Neural cell (in vitro differentiated cells): Measurements from ENCODE around the gene CAAP1. TPM values are rescaled to one million over a fixed set of nuclear protein-coding genes. Genes with fewer than 3 reads are reported as not detected.
"Not testable (repeated sequence)": the region's sequence is repeated elsewhere in the genome, so short reads cannot be mapped to it uniquely, and the experiment has no call there.

Experiments used
- H2AFZ ChIP-seq: fragments of 200-600, 300-800 bp; sonication (generic), shearing (Covaris generic); 2 replicates; pipeline ENCODE4 v1.6.0; 2014; ENCODE audit warnings: low read depth, mild to moderate bottlenecking, antibody characterized with exemption, low read length, moderate library complexity
- H3F3A ChIP-seq: fragments of 200-600 bp; shearing (Covaris generic); 2 replicates; pipeline ENCODE4 v1.6.1; 2016; ENCODE audit warnings: mild to moderate bottlenecking, moderate library complexity, mixed read lengths, antibody characterized with exemption, low read length; ENCODE audit not compliant: insufficient read depth, poor library complexity, severe bottlenecking
- H3K27ac ChIP-seq: fragments of 200-600, 300-800 bp; sonication (generic), shearing (Covaris generic); 2 replicates; pipeline ENCODE4 v1.5.1; 2014; ENCODE audit warnings: mild to moderate bottlenecking, low read length, moderate library complexity
- H3K27me3 ChIP-seq: fragments of 300-800, 200-600 bp; sonication (generic), shearing (Covaris generic); 2 replicates; pipeline ENCODE4 v1.6.0; 2014; ENCODE audit warnings: mild to moderate bottlenecking, low read depth, low read length, moderate library complexity; ENCODE audit not compliant: insufficient read depth
- H3K36me3 ChIP-seq: fragments of 300-800, 200-600 bp; sonication (generic), shearing (Covaris generic); 2 replicates; pipeline ENCODE4 v1.5.1; 2014; ENCODE audit warnings: mild to moderate bottlenecking, antibody characterized with exemption, low read length, moderate library complexity; ENCODE audit not compliant: insufficient read depth
- H3K4me2 ChIP-seq: fragments of 300-800, 200-600 bp; sonication (generic), shearing (Covaris generic); 2 replicates; pipeline ENCODE4 v1.6.0; 2014; ENCODE audit warnings: mild to moderate bottlenecking, low read length
- H3K4me3 ChIP-seq: fragments of 300-800, 200-600 bp; sonication (generic), shearing (Covaris generic); 2 replicates; pipeline ENCODE4 v1.5.1; 2014; ENCODE audit warnings: mild to moderate bottlenecking, low read length, moderate library complexity
- H3K79me2 ChIP-seq: fragments of 200-600 bp; shearing (Covaris generic); replicated peaks from 2 replicates; pipeline ENCODE4 v1.6.0; 2014; ENCODE audit warnings: mild to moderate bottlenecking, low read length, moderate library complexity; ENCODE audit not compliant: insufficient read depth
- H3K9ac ChIP-seq: fragments of 300-800, 200-600 bp; sonication (generic), shearing (Covaris generic); 2 replicates; pipeline ENCODE4 v1.6.1; 2016; ENCODE audit warnings: mild to moderate bottlenecking, low read length, mixed read lengths
- H3K9me2 ChIP-seq: fragments of 200-600 bp; shearing (Covaris generic); 2 replicates; pipeline ENCODE4 v1.6.1; 2016; ENCODE audit warnings: mild to moderate bottlenecking, low read length, mixed read lengths; ENCODE audit not compliant: insufficient read depth
- H3K9me3 ChIP-seq: fragments of 200-600, 300-800 bp; sonication (generic), shearing (Covaris generic); 2 replicates; pipeline ENCODE4 v1.6.1; 2016; ENCODE audit warnings: mild to moderate bottlenecking, mixed run types, low read length, moderate library complexity, mixed read lengths
- H4K20me1 ChIP-seq: fragments of 200-600 bp; shearing (Covaris generic); 2 replicates; pipeline ENCODE4 v1.6.1; 2016; ENCODE audit warnings: mild to moderate bottlenecking, mixed run types; ENCODE audit not compliant: insufficient read depth
- EP300 ChIP-seq: fragments of 450-650 bp; conservative IDR thresholded peaks from 2 replicates; pipeline ENCODE4 v1.6.1; 2014; ENCODE audit warnings: antibody characterized with exemption, mild to moderate bottlenecking, moderate library complexity; ENCODE audit not compliant: poor library complexity, severe bottlenecking
- EZH2 ChIP-seq: fragments of 200-600, 300-800 bp; shearing (Covaris generic), sonication (generic); IDR thresholded peaks from 2 replicates; pipeline ENCODE4 v1.6.1; 2014; ENCODE audit warnings: antibody characterized with exemption, low read length, borderline replicate concordance, mild to moderate bottlenecking; ENCODE audit not compliant: insufficient read depth, poor library complexity, severe bottlenecking
- MXI1 ChIP-seq: fragments of 450-650 bp; conservative IDR thresholded peaks from 2 replicates; pipeline ENCODE4 v1.6.1; 2014; ENCODE audit warnings: antibody characterized with exemption, mild to moderate bottlenecking; ENCODE audit not compliant: poor library complexity, severe bottlenecking
- POLR2AphosphoS5 ChIP-seq: IDR thresholded peaks from 2 replicates; pipeline ENCODE4 v1.6.1; 2012
- RAD21 ChIP-seq: fragments of 450-650 bp; conservative IDR thresholded peaks from 2 replicates; pipeline ENCODE4 v1.6.1; 2014; ENCODE audit warnings: antibody characterized with exemption, mild to moderate bottlenecking, moderate library complexity
- SMC3 ChIP-seq: fragments of 450-650 bp; conservative IDR thresholded peaks from 2 replicates; pipeline ENCODE4 v1.6.1; 2014; ENCODE audit warnings: antibody characterized with exemption, mild to moderate bottlenecking, moderate library complexity; ENCODE audit not compliant: poor library complexity
- TAF1 ChIP-seq: IDR thresholded peaks from 2 replicates; pipeline ENCODE4 v1.6.1; 2012; ENCODE audit warnings: low read depth
- polyA plus RNA-seq: library from polyadenylated mRNA; depleted of rRNA; stranded (reverse); fragments of >200 nt; gene quantifications from 2 replicates; pipeline ENCODE4 v1.2.3, GENCODE V29; 2014
- TF ChIP-seq, protein P1 (sequence below): IDR thresholded peaks from 2 replicates; pipeline ENCODE4 v1.6.1; 2012; ENCODE audit warnings: borderline replicate concordance
- TF ChIP-seq, protein P2 (sequence below): fragments of 450-650 bp; IDR thresholded peaks from 2 replicates; pipeline ENCODE4 v1.5.1; 2014; ENCODE audit warnings: antibody characterized with exemption, mild to moderate bottlenecking, moderate library complexity; ENCODE audit not compliant: poor library complexity, severe bottlenecking

CAAP1 gene
- polyA plus RNA-seq, 1 donor from 2014 or later: 14.9 TPM

DNA sequence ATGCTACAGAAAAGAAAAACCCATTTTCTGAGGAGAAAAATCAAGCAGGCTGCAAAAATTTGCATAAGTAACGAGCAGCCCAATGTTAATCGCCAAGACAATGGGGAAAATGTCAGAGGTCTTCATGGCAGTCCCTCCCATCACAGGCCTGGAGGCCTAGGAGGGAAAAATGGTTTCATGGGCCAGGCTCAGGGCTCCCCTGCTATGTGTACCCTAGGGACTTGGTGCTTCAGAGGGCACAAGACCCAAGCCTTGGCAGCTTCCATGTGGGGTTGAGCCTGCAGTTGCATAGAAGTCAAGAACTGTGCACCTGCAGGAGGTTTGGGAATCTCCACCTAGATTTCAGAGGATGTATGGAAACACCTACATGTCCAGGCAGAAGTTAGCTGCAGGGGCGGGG is 10.4 kb downstream of the CAAP1 start:
- Histone ChIP-seq H3K9me3 (peaks cover 6% of the 10 kb centered on the region), H3K4me2 (no peak overlapping the region), H3K9me2 (no peaks in the 10 kb centered on the region), H3K4me3 (no peak overlapping the region), H3K27ac (no peak overlapping the region), H4K20me1 (no peaks in the 10 kb centered on the region), H3K27me3 (no peaks in the 10 kb centered on the region), H3F3A (no peaks in the 10 kb centered on the region), H3K36me3 (no peaks in the 10 kb centered on the region), H2AFZ (no peak overlapping the region), H3K79me2 (peaks cover 1% of the 10 kb centered on the region), H3K9ac (no peak overlapping the region)
- TF ChIP-seq SMC3 (no peak), EZH2 (no peak), MXI1 (no peak), TAF1 (no peak), POLR2AphosphoS5 (no peak), EP300 (no peak), RAD21 (no peak)
- TF ChIP-seq, protein P1, sequence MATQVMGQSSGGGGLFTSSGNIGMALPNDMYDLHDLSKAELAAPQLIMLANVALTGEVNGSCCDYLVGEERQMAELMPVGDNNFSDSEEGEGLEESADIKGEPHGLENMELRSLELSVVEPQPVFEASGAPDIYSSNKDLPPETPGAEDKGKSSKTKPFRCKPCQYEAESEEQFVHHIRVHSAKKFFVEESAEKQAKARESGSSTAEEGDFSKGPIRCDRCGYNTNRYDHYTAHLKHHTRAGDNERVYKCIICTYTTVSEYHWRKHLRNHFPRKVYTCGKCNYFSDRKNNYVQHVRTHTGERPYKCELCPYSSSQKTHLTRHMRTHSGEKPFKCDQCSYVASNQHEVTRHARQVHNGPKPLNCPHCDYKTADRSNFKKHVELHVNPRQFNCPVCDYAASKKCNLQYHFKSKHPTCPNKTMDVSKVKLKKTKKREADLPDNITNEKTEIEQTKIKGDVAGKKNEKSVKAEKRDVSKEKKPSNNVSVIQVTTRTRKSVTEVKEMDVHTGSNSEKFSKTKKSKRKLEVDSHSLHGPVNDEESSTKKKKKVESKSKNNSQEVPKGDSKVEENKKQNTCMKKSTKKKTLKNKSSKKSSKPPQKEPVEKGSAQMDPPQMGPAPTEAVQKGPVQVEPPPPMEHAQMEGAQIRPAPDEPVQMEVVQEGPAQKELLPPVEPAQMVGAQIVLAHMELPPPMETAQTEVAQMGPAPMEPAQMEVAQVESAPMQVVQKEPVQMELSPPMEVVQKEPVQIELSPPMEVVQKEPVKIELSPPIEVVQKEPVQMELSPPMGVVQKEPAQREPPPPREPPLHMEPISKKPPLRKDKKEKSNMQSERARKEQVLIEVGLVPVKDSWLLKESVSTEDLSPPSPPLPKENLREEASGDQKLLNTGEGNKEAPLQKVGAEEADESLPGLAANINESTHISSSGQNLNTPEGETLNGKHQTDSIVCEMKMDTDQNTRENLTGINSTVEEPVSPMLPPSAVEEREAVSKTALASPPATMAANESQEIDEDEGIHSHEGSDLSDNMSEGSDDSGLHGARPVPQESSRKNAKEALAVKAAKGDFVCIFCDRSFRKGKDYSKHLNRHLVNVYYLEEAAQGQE: no peak
- TF ChIP-seq, protein P2, sequence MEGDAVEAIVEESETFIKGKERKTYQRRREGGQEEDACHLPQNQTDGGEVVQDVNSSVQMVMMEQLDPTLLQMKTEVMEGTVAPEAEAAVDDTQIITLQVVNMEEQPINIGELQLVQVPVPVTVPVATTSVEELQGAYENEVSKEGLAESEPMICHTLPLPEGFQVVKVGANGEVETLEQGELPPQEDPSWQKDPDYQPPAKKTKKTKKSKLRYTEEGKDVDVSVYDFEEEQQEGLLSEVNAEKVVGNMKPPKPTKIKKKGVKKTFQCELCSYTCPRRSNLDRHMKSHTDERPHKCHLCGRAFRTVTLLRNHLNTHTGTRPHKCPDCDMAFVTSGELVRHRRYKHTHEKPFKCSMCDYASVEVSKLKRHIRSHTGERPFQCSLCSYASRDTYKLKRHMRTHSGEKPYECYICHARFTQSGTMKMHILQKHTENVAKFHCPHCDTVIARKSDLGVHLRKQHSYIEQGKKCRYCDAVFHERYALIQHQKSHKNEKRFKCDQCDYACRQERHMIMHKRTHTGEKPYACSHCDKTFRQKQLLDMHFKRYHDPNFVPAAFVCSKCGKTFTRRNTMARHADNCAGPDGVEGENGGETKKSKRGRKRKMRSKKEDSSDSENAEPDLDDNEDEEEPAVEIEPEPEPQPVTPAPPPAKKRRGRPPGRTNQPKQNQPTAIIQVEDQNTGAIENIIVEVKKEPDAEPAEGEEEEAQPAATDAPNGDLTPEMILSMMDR: no peak

DNA sequence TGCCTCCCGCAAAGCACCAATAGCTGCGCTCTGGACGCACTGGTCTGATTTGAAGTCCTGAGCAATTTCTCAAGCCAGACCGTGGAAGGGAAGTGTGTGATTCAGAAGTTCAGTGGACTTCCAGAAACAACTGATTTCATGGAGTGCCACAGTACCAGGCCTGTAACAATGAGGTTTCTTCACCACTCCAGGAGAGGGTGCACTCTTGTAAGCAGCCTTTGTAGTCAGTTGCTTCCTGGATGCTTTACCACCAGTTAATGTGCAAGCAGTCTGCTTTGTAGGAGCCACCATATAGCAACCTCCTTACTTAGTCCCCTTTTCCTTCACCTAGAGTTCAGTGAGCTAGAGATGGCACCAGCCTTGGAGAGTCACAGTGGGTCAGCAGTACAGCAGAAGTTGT is 12.3 kb downstream of the CAAP1 start:
- Histone ChIP-seq H4K20me1 (no peaks in the 10 kb centered on the region), H2AFZ (no peak overlapping the region), H3K9me3 (peaks cover 6% of the 10 kb centered on the region), H3F3A (no peaks in the 10 kb centered on the region), H3K36me3 (no peaks in the 10 kb centered on the region), H3K4me2 (no peak overlapping the region), H3K27ac (no peak overlapping the region), H3K9ac (no peak overlapping the region), H3K27me3 (no peaks in the 10 kb centered on the region), H3K4me3 (no peak overlapping the region), H3K79me2 (no peaks in the 10 kb centered on the region), H3K9me2 (no peaks in the 10 kb centered on the region)
- TF ChIP-seq TAF1 (no peak), EP300 (no peak), SMC3 (no peak), POLR2AphosphoS5 (no peak), MXI1 (no peak), RAD21 (no peak), EZH2 (no peak)
- TF ChIP-seq, protein P1: no peak
- TF ChIP-seq, protein P2: no peak

DNA sequence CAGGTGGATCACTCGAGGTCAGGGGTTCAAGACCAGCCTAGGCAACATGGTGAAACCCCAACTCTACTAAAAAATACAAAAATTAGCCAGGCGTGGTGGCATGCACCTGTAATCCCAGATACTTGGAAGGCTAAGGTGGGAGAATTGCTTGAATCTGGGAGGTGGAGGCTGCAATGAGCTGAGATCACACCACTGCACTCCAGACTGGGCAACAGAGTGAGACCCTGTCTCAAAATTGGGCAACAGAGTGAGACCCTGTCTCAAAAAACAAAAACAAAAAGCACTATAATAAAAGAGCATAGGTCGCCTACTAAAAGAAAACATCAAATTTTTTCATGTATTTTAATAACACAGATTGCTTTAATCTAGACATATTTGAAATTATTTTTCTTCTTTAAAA is 17.4 kb downstream of the CAAP1 start:
- H3K27me3 ChIP-seq, H3K4me2 ChIP-seq, H3K4me3 ChIP-seq, H4K20me1 ChIP-seq, H3F3A ChIP-seq, H3K79me2 ChIP-seq, H3K36me3 ChIP-seq, H3K27ac ChIP-seq, H3K9me2 ChIP-seq, H3K9me3 ChIP-seq, H2AFZ ChIP-seq, H3K9ac ChIP-seq: not testable (repeated sequence)
